ENCODE measurements around the gene PARD3B. TPM values are rescaled to one million over a fixed set of nuclear protein-coding genes. Genes with fewer than 3 reads are reported as not detected.

PARD3B gene
- polyA plus RNA-seq, 5 donors: 13.6 to 22.9 (median 19.4) TPM

GRCh38 chr2:205654878-205655605, 1109.8 kb downstream of the PARD3B start:
- DNase-seq: no peak

DNA sequence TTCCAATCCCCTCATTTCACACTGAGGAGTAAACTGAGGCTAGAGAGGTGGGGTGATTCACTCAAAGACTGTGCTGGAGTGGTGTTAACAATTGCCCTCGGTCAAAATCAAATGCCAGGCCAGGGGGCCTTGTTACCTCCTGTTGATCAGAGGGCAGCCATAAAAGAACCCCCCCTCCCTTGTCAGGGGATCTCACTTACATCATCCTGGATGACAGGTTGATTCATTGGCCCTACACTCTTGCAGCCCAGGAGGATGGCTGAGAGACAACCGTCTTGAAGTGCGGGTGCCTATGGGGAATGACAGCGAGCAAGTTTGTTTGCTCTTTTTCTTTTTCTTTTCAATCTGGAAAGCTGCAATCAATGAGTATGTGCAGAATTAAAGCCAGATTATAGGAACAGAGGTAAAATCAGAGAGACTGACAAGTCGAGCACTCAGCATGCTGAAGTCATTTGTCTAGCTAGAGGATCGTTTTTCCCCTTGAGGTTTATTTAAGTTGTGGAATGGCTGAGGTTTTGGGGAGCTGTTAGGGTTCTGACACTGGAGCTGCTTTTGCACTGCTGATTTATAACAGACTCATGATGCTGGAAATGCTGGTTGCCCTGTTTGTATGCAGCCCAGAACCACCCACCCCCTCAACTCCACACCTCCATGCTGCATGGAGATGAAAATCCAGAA, 1110.6 kb downstream of the PARD3B start:
- no peak for DNase-seq

DNA sequence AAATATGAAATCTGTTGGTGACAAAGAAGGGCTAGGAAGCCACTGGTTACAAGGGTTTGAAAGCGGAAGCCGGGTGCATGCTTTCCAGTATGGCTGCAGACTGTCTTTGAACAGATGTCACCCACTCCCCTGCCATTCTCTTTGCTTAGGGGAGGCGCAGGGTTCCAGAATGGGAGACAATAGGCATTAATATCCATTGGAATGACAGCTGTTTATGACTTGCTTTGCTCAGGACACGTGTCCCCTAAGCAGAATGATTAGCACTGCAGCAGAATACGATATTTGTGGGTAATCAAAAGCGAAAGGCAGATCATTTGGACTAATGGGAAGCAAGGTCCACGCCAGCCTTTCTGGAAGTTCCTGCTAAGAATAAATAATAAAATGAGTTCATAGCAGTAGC, 1111.2 kb downstream of the PARD3B start:
- no peak for DNase-seq

GRCh38 chr2:205656941-205657340, 1111.7 kb downstream of the PARD3B start:
- DNase-seq: no peak

DNA sequence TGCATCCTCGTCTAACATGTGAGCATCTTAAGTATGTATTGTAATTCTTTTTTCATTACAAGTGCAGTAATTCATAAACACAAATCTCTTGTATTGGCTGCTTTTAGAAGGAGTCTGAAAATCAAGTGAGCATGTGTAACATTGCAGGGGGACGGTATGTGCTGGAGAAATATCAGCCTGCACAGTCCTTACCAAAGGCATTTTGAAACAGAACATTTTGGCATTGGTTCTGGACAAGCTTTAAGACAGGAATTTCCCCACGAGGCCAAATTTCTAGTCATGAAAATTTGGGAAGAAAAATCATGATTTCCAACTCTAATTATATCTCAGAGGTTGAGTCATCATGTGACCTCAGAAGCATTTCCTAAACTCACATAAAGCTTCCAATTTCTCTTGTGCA, 1112.3 kb downstream of the PARD3B start:
- no peak for DNase-seq

DNA sequence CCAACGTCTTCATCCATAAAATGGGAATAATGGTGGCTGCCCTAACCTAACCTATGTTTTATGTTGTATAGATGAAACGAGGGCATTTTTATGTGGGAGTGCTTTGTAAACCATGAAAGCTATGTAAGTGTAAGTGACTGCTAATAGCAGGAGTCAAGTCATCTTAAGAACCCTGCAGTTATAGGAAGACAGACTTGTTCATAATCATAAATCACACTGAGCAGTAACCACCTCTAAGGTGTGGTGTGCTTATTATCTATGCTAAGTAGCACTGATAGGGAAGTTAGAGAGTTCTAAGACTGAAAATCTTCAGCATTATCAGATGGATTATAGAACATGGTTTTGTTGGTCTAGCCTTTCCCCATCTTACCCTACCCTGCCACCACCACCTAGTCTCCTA, 1112.8 kb downstream of the PARD3B start:
- DNase-seq: no peak

DNA sequence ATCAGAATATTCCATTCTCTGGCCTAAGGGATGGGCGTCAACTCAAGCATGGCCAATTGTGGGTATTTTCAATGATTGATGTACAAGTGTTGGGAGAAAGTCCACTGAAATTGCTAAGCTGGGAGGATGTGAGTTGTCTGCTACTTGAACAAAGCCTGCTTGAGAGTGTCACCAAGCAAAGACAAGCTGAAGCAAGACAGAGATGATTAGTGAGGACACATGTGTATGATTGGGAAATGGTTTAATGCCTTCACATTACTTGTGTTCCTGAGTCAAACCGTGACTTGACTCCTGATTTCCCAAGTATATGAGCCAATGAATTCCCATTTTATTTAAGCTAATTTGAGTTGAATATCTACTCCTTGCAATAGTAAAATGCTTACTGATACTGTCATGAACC, 1113.3 kb downstream of the PARD3B start:
- DNase-seq: no peak

GRCh38 chr2:205659922-205660321, 1114.6 kb downstream of the PARD3B start:
- no peak for DNase-seq

GRCh38 chr2:205660521-205661124, 1115.3 kb downstream of the PARD3B start:
- peak in 1 of 2 donors; percentile 39 for DNase-seq

DNA sequence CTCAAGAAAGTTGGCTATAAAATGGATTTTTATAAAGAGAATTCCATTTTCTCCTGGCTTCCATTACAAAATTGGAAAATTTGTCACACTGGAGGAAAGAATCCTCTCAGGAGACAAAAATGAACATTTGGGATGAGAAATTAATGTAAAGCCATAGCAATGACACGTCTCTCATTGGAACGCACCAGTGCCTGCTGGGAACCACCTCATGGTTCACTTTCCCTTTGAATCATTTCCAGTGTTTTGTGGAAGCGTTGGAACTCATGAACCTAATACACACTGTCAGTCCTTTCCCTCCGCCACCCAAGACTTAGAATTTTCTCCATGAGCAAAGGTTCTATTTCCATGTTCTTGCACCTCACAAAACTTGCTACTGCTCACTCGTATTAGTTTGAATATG, 1116.0 kb downstream of the PARD3B start:
- DNase-seq: no peak

- no peak for DNase-seq
Measured at GRCh38 chr2:205662206-205662965, 1117.1 kb downstream of the PARD3B start.

- no peak for DNase-seq
Measured at GRCh38 chr2:205665791-205666190, 1120.5 kb downstream of the PARD3B start.

Data from right lung (tissue), 5 donors.